NCI-H526 treated with DMSO at 0.1 percent for 48 hours (cell line): ENCODE results near the gene RASL10A.
"Not testable (repeated sequence)": the region's sequence is repeated elsewhere in the genome, so short reads cannot be mapped to it uniquely, and the experiment has no call there.

Experiments used
- DNase-seq: peaks from one replicate; lab custom pipeline; 2025; lab: John Stamatoyannopoulos, UW

The RASL10A gene

GRCh38 chr22:29315286-29316140 is at the start of gene RASL10A:
RASL10A (minus strand) TSS chr22:29315697; CDS start chr22:29315246, 451 bp downstream.
- DNase-seq, result no peak

GRCh38 chr22:29359469-29359868 is 44.0 kb upstream of the RASL10A start:
- no peak for DNase-seq

- not testable (repeated sequence) for DNase-seq
These were observed 41.8 kb upstream of the RASL10A start for GRCh38 chr22:29357193-29357890.

GRCh38 chr22:29353860-29354259 is 38.4 kb upstream of the RASL10A start:
- DNase-seq, result no peak

- no peak for DNase-seq
These were observed 37.8 kb upstream of the RASL10A start for GRCh38 chr22:29353286-29353685.

- no peak for DNase-seq
These were observed 37.3 kb upstream of the RASL10A start for GRCh38 chr22:29352778-29353177.

GRCh38 chr22:29351891-29352290 is 36.4 kb upstream of the RASL10A start:
- DNase-seq, result no peak

- no peak for DNase-seq
These were observed 35.5 kb upstream of the RASL10A start for GRCh38 chr22:29351042-29351441.

GRCh38 chr22:29348956-29349355 is 33.5 kb upstream of the RASL10A start:
- DNase-seq, result no peak

GRCh38 chr22:29348041-29348440 is 32.5 kb upstream of the RASL10A start:
- DNase-seq, result no peak

GRCh38 chr22:29346659-29347058 is 31.2 kb upstream of the RASL10A start:
- DNase-seq, result no peak

GRCh38 chr22:29345932-29346331 is 30.4 kb upstream of the RASL10A start:
- DNase-seq, result no peak

GRCh38 chr22:29344889-29345288 is 29.4 kb upstream of the RASL10A start:
- DNase-seq, result not testable (repeated sequence)

GRCh38 chr22:29344137-29344536 is 28.6 kb upstream of the RASL10A start:
- no peak for DNase-seq

- no peak for DNase-seq
These were observed 27.9 kb upstream of the RASL10A start for GRCh38 chr22:29343313-29343805.

- DNase-seq, result no peak
These were observed 27.2 kb upstream of the RASL10A start for GRCh38 chr22:29342577-29343312.

GRCh38 chr22:29342177-29342576 is 26.7 kb upstream of the RASL10A start:
- no peak for DNase-seq

- no peak for DNase-seq
These were observed 26.3 kb upstream of the RASL10A start for GRCh38 chr22:29341849-29342127.

GRCh38 chr22:29341056-29341848 is 25.8 kb upstream of the RASL10A start:
- no peak for DNase-seq

GRCh38 chr22:29340566-29340965 is 25.1 kb upstream of the RASL10A start:
- DNase-seq, result no peak

- no peak for DNase-seq
These were observed 24.1 kb upstream of the RASL10A start for GRCh38 chr22:29339381-29340235.
